Measurements from ENCODE around the gene BMP2K.

DNA sequence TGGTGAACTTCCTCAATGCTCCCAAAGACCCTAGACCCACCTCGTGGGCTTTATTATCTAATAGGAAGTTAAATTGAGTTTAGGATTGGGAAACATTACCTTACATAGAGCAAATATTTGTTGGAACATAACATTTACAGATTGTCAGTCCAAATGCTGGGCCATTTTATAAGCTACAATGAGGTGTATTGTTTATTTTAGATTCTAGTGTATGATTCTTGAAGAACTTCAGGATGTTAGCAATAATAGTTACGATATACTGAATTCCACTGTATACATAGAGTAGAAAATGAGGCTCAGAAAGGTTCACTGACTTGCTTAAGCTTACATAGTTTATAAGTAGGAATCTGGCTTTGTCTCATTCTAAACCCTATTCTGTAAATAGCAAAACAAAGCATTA lies 125.7 kb downstream of the BMP2K start:
- TF ChIP-seq, protein P1, sequence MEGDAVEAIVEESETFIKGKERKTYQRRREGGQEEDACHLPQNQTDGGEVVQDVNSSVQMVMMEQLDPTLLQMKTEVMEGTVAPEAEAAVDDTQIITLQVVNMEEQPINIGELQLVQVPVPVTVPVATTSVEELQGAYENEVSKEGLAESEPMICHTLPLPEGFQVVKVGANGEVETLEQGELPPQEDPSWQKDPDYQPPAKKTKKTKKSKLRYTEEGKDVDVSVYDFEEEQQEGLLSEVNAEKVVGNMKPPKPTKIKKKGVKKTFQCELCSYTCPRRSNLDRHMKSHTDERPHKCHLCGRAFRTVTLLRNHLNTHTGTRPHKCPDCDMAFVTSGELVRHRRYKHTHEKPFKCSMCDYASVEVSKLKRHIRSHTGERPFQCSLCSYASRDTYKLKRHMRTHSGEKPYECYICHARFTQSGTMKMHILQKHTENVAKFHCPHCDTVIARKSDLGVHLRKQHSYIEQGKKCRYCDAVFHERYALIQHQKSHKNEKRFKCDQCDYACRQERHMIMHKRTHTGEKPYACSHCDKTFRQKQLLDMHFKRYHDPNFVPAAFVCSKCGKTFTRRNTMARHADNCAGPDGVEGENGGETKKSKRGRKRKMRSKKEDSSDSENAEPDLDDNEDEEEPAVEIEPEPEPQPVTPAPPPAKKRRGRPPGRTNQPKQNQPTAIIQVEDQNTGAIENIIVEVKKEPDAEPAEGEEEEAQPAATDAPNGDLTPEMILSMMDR (IDR thresholded peaks at IDR 0.05; ENCODE audit: low read depth, low read length, poor library complexity, severe bottlenecking), result no peak
- no peak for TF ChIP-seq EZH2phosphoT487 (IDR thresholded peaks at IDR 0.05; ENCODE audit: borderline replicate concordance, low read length)

All from DOHH2 (cell line).